ENCODE measurements around the gene CD80.

CD80 gene

GRCh38 chr3:119592861-119593260, 33.4 kb upstream of the CD80 start:
- Histone ChIP-seq H3K27me3 (ENCODE audit: control insufficient read depth, low read length) (peaks cover 6% of the 10 kb centered on the region; the same call in 1 of the 2 replicates), H3K9me2 (replicated peaks; ENCODE audit: control insufficient read depth, low read length) (no peaks in the 10 kb centered on the region), H3K9me3 (ENCODE audit: control insufficient read depth, insufficient read depth, low read length) (no peaks in the 10 kb centered on the region), H3F3A (ENCODE audit: control insufficient read depth, insufficient read depth) (no peaks in the 10 kb centered on the region), H3K27ac (ENCODE audit: low read depth, low read length) (no peak overlapping the region), H3K4me3 (ENCODE audit: low read length) (no peak overlapping the region), H3K36me3 (ENCODE audit: control insufficient read depth, low read length) (no peaks in the 10 kb centered on the region), H4K20me1 (ENCODE audit: control insufficient read depth, insufficient read depth, low read depth, low read length) (no peaks in the 10 kb centered on the region), H3K4me1 (ENCODE audit: control insufficient read depth, low read length) (peaks cover 9% of the 10 kb centered on the region), H3K79me2 (ENCODE audit: control insufficient read depth, low read length) (no peaks in the 10 kb centered on the region), H3K4me2 (ENCODE audit: low read length) (no peak overlapping the region)
- TF ChIP-seq CTCF (IDR thresholded peaks at IDR 0.05; ENCODE audit: low read depth, low read length, poor library complexity, severe bottlenecking) (no peak), EZH2phosphoT487 (IDR thresholded peaks at IDR 0.05; ENCODE audit: borderline replicate concordance, low read length) (no peak)

GRCh38 chr3:119590706-119591105, 31.3 kb upstream of the CD80 start:
- Histone ChIP-seq H3K9me2 (replicated peaks; ENCODE audit: control insufficient read depth, low read length) (no peaks in the 10 kb centered on the region), H3K4me3 (ENCODE audit: low read length) (no peak overlapping the region), H3K4me1 (ENCODE audit: control insufficient read depth, low read length) (peaks cover 14% of the 10 kb centered on the region), H3K9me3 (ENCODE audit: control insufficient read depth, insufficient read depth, low read length) (no peaks in the 10 kb centered on the region), H3F3A (ENCODE audit: control insufficient read depth, insufficient read depth) (no peaks in the 10 kb centered on the region), H3K4me2 (ENCODE audit: low read length) (no peak overlapping the region), H3K27me3 (ENCODE audit: control insufficient read depth, low read length) (peaks cover 6% of the 10 kb centered on the region; the same call in 1 of the 2 replicates), H3K36me3 (ENCODE audit: control insufficient read depth, low read length) (no peaks in the 10 kb centered on the region), H4K20me1 (ENCODE audit: control insufficient read depth, insufficient read depth, low read depth, low read length) (no peaks in the 10 kb centered on the region), H3K27ac (ENCODE audit: low read depth, low read length) (no peak overlapping the region), H3K79me2 (ENCODE audit: control insufficient read depth, low read length) (no peaks in the 10 kb centered on the region)
- no peak for TF ChIP-seq EZH2phosphoT487 (IDR thresholded peaks at IDR 0.05; ENCODE audit: borderline replicate concordance, low read length)

GRCh38 chr3:119589102-119589773, 29.8 kb upstream of the CD80 start:
- Histone ChIP-seq H3F3A (ENCODE audit: control insufficient read depth, insufficient read depth) (no peaks in the 10 kb centered on the region), H3K4me2 (ENCODE audit: low read length) (no peak overlapping the region), H3K9me3 (ENCODE audit: control insufficient read depth, insufficient read depth, low read length) (no peaks in the 10 kb centered on the region), H3K9me2 (replicated peaks; ENCODE audit: control insufficient read depth, low read length) (no peaks in the 10 kb centered on the region), H4K20me1 (ENCODE audit: control insufficient read depth, insufficient read depth, low read depth, low read length) (no peaks in the 10 kb centered on the region), H3K36me3 (ENCODE audit: control insufficient read depth, low read length) (no peaks in the 10 kb centered on the region), H3K27me3 (ENCODE audit: control insufficient read depth, low read length) (peaks cover 6% of the 10 kb centered on the region; the same call in 1 of the 2 replicates), H3K4me3 (ENCODE audit: low read length) (no peak overlapping the region), H3K79me2 (ENCODE audit: control insufficient read depth, low read length) (no peaks in the 10 kb centered on the region), H3K27ac (ENCODE audit: low read depth, low read length) (no peak overlapping the region), H3K4me1 (ENCODE audit: control insufficient read depth, low read length) (peaks cover 14% of the 10 kb centered on the region)
- no peak for TF ChIP-seq EZH2phosphoT487 (IDR thresholded peaks at IDR 0.05; ENCODE audit: borderline replicate concordance, low read length)
- no peak for TF ChIP-seq CTCF (IDR thresholded peaks at IDR 0.05; ENCODE audit: low read depth, low read length, poor library complexity, severe bottlenecking)

GRCh38 chr3:119588112-119588511, 28.7 kb upstream of the CD80 start:
- peak overlapping the region; percentile 35 for H3K4me3 ChIP-seq (ENCODE audit: low read length)
- peaks cover 6% of the 10 kb centered on the region; the same call in 1 of the 2 replicates for H3K27me3 ChIP-seq (ENCODE audit: control insufficient read depth, low read length)
- no peaks in the 10 kb centered on the region for H3K9me3 ChIP-seq (ENCODE audit: control insufficient read depth, insufficient read depth, low read length)
- H3K4me2 ChIP-seq (ENCODE audit: low read length) = peak overlapping the region; percentile 62
- peaks cover 14% of the 10 kb centered on the region for H3K4me1 ChIP-seq (ENCODE audit: control insufficient read depth, low read length)
- no peaks in the 10 kb centered on the region for H3K9me2 ChIP-seq (replicated peaks; ENCODE audit: control insufficient read depth, low read length)
- H3K79me2 ChIP-seq (ENCODE audit: control insufficient read depth, low read length) = no peaks in the 10 kb centered on the region
- no peaks in the 10 kb centered on the region for H4K20me1 ChIP-seq (ENCODE audit: control insufficient read depth, insufficient read depth, low read depth, low read length)
- TF ChIP-seq CTCF (IDR thresholded peaks at IDR 0.05; ENCODE audit: low read depth, low read length, poor library complexity, severe bottlenecking) = no peak
- TF ChIP-seq EZH2phosphoT487 (IDR thresholded peaks at IDR 0.05; ENCODE audit: borderline replicate concordance, low read length) = no peak
- no peaks in the 10 kb centered on the region for H3F3A ChIP-seq (ENCODE audit: control insufficient read depth, insufficient read depth)
- H3K27ac ChIP-seq (ENCODE audit: low read depth, low read length) = no peak overlapping the region
- no peaks in the 10 kb centered on the region for H3K36me3 ChIP-seq (ENCODE audit: control insufficient read depth, low read length)

Measured in DOHH2 (cell line).